D721Med (cell line): Measurements from ENCODE around the gene POP4.

ENCODE experiments used
- DNase-seq: peaks from one replicate; pipeline ENCODE4 v3.0.0; 2011; ENCODE audit warnings: low spot score; ENCODE audit not compliant: insufficient read length
- FAIRE-seq: peaks from 2 replicates; lab custom pipeline; 2011; peaks lifted over from hg19 to GRCh38; lab: Jason Lieb, UNC
- TF ChIP-seq, protein P1 (sequence below): IDR thresholded peaks from 2 replicates; pipeline ENCODE4 v1.5.1; 2012; ENCODE audit warnings: mild to moderate bottlenecking, control low read depth; ENCODE audit not compliant: insufficient read depth; ENCODE audit errors: missing control alignments

Gene POP4

DNA sequence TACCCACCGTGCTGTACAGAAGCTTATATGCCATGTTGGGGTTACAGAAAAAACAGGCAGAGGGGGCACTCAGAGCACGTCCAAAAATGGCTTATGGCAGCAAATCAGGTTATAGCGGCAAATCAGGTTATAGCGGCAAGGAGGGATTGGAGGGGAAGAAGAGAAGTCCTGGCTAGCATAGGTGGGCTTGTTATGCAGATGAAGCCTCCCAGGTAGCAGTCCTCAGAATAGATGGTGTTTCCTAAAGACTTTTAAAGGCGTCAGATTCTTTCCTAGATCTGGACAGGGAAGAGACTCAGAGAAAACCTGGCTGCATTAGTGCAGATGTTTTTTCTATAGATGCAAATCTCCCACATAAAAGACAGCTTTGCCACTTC, 39.4 kb downstream of the POP4 start:
- FAIRE-seq, result no peak
- TF ChIP-seq, protein P1, sequence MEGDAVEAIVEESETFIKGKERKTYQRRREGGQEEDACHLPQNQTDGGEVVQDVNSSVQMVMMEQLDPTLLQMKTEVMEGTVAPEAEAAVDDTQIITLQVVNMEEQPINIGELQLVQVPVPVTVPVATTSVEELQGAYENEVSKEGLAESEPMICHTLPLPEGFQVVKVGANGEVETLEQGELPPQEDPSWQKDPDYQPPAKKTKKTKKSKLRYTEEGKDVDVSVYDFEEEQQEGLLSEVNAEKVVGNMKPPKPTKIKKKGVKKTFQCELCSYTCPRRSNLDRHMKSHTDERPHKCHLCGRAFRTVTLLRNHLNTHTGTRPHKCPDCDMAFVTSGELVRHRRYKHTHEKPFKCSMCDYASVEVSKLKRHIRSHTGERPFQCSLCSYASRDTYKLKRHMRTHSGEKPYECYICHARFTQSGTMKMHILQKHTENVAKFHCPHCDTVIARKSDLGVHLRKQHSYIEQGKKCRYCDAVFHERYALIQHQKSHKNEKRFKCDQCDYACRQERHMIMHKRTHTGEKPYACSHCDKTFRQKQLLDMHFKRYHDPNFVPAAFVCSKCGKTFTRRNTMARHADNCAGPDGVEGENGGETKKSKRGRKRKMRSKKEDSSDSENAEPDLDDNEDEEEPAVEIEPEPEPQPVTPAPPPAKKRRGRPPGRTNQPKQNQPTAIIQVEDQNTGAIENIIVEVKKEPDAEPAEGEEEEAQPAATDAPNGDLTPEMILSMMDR, result no peak
- no peak for DNase-seq

DNA sequence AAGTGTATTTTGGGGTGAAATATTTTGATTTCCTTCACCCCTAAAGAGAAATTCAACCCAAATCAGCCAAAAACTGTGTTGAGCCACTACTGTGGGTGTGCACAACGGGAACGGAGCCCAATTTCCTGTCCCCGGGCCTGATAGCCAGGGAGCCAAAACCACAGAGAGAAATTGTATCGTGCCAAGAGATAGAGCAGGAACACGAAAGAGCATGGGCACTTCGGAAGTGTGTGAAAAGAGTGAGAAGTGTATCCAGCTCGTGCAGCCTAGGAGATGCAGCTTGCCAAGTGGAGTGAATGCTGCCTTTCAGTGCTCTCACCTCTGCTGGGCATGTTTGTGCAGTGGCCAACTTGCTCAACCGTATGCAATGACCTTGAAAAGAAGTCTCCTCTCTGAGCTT, 39.8 kb downstream of the POP4 start:
- DNase-seq, result no peak
- FAIRE-seq, result no peak

DNA sequence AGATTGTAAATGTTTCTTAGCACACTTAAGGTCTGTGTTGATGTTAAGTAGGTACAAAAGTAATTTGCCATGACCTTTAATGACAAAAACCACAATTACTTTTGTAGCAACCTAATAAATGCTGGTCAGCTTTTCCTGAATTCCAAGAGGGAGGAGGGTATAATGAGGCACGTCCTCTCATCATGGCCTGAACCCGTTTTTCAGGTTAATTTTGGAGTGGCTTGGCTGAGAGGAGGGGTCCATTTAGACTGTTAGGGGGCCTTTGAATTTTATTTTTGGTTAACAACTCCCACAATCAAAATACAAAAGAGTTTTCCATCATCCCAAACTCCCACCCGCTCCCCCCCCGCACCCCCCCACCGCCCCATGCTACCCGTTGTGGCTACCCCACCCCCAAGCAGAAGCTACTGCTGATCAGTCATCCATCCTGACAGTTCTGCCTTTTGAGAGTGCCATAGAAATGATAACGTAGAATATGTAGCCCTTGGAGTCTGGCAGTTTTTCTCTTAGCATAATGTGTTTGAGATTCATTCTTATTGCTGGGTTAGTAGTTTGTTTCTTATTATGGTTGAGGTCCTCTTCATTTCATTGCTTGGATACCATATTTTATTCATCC, 44.8 kb downstream of the POP4 start:
- DNase-seq (no peak), FAIRE-seq (no peak)
- TF ChIP-seq, protein P1, result no peak

More for the DNA sequence above, 39.8 kb downstream of the POP4 start:
- TF ChIP-seq, protein P1, result no peak

DNA sequence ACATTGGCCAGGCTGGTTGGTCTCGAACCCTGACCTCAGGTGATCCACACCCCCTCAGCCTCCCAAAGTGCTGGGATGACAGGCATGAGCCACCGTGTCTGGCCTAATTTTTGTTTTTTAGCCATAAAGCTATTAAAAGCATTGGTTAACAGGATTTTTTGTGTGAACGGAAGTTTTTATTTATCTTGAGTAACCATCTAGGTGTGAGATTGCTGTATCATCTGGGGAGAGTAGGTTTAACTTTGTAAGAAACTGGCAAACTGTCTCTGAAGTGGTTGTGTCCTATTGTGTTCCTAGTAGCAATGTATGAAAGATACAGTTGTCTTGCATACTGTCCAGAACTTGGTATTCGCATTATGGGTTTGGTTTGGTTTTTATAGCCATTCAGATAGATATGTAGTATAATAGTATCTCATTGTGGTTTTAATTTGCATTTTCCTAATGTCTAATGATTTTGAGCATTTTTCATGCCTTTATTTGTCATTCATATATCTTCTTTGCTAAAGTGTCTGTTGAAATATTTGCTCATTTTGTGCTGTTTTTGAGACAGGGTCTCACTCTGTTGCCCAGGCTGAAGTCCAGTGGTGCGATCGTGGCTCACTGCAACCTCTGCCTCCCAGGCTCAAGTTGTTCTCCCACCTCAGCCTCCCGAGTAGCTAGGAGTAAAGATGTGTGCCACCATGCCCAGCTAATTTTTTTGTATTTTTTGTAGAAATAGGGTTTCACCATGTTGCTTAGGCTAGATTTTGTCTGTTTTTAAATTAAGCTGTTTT, 45.7 kb downstream of the POP4 start:
- FAIRE-seq (no peak), DNase-seq (no peak)
- TF ChIP-seq, protein P1, result no peak

DNA sequence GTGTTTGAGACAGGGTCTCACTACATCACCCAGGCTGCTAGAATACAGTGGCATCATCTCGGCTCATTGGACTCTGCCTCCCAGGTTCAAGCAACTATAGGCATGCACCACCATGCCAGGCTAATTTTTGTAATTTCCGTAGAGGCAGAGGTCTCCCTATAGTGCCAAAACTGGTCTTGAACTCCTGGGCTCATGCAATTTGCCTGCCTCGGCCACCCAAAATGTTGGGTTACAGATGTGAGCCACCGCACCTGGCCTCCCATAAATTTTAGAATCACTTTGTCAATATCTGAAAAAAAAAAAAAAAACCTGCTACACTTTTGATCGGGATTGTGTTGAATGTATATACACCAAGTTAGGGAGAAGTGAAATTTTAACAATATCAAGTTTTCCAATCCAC, 47.3 kb downstream of the POP4 start:
- FAIRE-seq (no peak), DNase-seq (no peak)
- TF ChIP-seq, protein P1, result no peak

DNA sequence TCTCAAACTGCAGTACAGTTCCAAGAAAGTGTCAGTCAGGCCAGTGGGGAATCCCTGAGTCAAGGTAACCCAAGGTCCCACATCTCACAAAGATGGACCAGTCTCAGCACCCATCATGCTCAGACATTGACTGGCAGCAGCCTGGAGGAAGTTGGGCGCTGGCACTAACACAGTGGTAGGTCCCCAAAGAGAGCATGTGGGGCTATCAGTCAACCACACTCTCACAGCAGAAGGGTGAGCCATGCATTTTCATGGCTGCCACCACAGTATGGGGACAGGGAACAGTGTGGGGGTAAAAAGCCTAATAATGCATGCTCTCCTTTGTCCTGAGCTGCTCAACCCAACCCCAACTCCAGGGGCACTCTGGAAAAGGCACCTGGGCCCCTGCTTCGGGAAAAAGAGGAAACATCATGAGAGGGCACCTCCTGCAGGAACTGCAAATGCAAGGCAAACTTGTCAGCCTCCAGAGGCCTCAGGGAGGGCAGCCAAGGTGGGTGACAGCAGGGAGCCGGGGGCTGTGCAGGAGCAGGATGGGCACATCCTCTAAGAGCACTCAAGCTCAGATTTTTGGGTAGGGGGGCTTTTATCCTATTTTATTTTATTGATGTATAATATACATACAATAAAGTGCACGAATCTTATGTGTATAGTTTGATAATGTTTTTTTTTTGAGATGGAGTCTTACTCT, 49.7 kb downstream of the POP4 start:
- TF ChIP-seq, protein P1, result no peak
- no peak for FAIRE-seq

More for the DNA sequence above, 49.7 kb downstream of the POP4 start:
- DNase-seq, result no peak
